Medulla oblongata (tissue), 1 donor: ENCODE data around the gene AVPI1.

Experiments used
- DNase-seq: peaks from one replicate; pipeline ENCODE4 v3.0.0-alpha.2; 2015; ENCODE audit errors: extremely low spot score

AVPI1 gene, protein sequence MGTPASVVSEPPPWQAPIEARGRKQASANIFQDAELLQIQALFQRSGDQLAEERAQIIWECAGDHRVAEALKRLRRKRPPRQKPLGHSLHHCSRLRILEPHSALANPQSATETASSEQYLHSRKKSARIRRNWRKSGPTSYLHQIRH

DNA sequence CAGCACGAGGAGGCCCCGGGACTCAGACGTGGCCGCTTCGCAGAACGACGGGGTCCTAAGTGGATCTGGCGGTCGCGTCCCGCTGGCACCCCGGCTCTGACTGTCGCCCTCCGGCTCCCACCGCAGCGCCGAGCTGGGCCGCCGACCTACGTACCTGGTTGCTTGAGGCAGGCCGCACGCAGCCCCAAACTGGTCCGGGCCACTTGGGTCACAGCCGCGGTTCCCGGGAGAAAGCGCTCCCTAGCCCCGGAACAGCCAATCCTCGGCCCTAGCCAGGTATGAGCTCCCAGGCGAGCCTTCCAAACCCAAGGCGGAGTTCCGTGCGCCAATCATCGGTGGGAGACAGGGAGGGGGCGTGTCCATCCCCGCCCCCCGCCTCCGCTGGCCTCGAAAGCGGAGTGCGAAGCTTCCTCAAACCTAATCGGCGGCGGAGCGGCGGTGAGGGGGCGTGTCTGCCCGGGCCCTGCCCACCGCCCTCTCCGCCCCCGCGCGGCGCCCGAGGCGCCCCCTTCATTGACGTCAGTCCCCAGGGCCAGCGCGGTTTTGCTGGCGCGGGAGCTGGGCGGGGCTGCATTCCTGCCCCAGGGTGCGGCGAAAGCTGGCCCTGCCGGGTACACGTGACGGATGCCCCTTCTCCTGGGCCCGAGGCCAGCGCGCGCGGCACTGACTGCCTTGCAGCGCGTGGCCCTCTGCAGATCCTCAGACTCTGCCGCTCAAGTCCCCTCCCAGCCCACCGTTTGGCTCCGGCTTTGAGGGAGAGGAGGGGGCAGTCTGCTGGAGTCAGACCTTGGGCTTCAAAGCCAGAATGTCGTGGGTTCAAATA is at the start of gene AVPI1:
AVPI1 (minus strand) TSS at position 280 of the 823 bp plus-strand sequence. CDS start 7,336 bp downstream, outside the sequence.
- peak; percentile 97 for DNase-seq

DNA sequence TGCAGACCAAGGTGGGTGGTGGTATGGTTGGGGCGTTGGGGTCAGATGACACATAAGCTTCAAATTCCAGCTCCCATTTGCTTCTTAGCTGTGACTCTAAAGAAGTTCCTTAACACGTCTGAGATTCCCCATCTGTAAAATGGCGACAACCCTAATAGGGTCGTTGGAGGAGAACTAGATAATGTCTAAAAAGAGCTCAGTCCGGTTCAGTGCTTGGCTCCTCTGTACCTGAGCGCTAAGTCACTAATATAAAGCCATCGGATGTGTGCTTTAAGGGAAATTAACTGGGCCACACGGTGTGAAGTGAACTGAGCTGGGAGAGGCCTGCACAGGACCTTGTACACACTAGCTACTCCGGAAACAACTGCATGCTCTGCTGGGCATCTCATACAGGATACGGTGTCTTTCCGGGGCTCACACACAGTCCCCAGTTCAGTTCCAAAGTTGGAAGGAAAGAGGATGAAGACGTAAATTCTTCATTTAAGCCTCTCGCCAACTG is 49.4 kb upstream of the AVPI1 start:
- no peak for DNase-seq

DNA sequence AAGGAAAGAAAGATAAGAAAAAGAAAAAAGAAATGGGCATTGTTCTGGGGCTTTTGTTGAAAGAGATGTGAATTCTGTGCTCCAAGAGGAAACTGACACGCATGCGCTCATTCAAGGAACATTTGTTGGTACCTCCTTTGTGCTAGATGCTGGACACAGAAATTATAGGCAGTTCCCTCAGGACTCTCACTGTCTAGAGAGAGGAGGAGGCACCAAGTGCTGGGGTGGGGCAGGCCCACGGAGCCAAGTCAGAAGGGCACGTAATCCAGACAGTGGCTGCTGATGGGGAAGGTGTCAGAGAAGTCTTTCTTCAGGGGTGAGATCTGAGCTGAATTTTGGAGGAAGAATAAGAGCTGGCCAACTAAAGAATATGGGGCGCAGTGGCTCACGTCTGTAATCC is 47.0 kb upstream of the AVPI1 start:
- DNase-seq, result no peak

DNA sequence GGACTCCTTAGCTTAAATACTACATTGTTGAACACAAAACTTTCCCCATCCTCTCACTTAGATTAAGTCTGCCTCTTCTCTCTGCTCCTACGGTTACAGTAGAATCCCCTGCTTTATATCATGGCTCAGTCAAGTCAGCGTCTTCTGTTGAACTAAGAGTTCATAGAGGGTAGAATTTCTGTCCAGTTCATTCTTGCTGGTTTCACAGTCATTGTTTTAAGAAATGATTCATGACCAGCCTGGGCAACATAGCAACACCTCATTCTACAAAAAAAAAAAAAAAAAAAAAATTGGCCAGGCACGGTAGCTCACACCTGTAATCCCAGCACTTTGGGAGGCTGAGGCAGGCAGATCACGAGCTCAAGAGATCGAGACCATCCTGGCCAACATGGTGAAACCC is 46.2 kb upstream of the AVPI1 start:
- no peak for DNase-seq

DNA sequence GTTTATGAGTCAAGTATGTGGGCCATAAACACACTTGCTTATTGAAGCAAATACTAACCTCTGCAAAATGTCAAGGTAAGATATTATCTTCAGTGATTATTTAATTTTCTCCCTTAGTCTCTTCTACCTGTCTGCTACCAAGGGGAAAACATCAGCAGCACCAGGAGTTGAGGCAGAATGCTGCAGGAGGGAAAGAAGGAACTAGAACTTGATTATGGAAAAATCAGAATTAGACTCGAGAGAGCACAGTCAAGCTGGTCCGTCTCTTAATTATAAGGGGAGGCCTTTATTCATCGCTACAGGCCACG is 45.0 kb upstream of the AVPI1 start:
- no peak for DNase-seq

DNA sequence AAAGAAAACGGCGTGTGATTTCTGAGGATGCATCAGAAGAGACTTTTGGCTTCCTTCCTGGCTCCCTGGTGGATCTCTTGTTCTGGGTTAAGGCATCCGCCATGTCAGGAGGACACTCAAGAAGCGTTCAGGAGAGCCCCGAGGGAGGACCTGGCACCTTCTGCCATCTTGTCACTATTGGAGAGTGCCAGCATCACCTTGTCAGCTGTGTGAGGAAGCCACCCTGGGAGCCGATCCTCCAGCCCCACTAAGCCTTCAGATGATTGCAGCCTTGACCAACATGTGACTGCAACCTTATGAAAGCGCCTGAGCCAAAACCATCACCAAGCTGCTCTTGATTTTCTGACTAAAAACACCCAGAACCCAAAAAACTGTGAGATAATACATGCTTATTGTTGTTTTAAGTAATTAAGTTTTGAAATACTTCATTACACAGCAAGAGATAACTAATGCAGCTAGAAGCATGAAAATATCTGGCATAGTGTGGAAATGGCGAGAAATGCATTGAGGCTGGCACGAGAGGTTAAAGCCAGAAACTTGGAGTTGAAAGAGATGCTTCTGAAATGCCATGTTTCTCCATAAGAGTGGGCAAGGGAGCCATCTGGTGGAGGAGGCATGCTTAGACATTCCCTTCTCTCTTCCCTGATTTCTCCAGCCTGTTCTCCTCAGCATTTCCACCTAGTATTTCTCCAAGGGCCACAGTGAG is 44.5 kb upstream of the AVPI1 start:
- DNase-seq, result peak; percentile 94

DNA sequence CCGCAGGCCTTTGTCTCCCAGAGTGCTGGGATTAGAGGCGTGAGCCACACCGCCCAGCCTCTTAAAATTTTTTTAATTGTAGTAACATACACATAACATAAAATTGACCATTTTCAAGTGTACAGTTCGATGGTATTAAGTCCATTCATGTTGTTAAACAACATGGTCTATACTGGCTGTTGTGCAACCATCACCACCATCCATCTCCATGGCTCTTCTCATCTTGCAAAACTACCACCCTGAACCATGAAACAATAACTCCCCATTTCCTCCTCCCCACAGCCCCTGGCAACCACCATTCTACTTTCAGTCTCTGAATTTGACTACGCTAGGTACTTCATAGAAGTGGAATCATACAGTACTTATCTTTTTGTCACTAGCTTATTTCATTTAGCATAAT is 42.0 kb upstream of the AVPI1 start:
- no peak for DNase-seq

DNA sequence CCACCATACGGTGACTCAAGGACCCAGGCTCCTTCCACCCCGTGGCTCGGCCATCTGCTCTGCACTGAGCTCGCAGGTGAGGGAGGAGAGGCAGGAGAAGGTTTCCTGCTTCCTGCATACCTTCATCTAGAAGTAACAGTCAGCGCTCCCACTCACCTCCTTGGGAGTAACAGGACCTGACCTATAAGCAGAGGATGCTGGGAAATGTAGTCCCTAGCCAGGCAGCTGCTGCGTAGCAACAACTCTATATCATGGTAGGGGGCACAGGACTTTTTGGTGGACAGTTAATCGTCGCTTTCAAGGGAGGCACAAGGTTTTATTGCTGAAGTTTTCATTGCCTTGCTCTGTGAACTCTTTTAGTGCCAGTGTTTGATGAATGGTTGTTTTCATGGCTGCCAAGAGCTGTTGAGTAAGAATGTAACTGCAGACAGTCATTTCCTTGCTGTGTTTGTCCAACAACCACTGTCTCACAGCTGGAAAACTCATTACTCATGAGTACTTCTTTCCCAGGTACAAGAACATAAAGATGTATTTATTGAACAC is 39.7 kb upstream of the AVPI1 start:
- peak; percentile 33 for DNase-seq

DNA sequence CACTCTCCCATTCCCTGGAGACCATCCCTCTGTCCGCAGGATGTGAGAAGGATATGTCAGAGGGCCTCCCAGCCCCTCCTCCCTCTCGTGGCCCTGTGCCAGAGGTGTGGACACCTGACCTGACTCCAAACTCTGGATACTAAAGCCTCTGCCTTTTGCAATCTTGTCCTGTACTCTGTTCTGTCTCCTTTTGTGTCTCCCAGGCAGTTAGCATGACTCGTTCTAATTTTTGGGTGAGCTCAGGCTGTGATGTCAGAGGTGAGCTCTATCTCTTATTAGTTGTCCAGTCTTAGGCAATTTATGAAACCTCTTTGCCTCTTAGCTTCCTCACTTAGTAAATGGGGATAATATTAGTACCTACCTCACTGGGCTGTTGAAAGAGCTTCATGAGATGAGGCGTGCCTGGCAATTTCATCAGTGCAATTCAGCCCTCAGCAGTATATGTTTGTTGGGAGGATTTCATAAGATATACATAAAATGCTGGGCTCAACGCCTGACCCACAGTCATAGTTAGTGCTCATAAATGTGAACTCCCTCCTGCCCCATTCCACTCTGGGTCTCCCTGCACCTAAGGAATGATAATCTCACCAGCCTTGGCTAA is 37.4 kb upstream of the AVPI1 start:
- no peak for DNase-seq

DNA sequence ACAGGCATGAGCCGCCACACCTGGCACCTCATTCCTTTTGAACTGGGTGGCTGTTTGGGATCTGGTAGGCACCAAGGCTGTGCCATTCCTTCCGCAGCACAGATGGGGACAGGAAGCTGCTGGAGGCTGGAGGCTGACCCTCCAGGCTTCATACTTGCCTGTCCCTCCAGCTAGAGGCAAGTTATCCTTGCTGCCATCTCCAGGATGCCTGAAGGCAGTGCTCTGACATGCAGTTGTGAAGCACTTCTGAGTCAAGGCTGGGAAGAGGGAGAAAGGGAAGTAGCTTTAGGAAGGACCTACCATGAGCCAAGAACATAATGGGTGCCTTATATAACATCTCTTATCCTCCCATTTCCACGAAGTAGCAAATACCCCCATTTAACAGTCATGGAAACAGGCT is 36.0 kb upstream of the AVPI1 start:
- no peak for DNase-seq

DNA sequence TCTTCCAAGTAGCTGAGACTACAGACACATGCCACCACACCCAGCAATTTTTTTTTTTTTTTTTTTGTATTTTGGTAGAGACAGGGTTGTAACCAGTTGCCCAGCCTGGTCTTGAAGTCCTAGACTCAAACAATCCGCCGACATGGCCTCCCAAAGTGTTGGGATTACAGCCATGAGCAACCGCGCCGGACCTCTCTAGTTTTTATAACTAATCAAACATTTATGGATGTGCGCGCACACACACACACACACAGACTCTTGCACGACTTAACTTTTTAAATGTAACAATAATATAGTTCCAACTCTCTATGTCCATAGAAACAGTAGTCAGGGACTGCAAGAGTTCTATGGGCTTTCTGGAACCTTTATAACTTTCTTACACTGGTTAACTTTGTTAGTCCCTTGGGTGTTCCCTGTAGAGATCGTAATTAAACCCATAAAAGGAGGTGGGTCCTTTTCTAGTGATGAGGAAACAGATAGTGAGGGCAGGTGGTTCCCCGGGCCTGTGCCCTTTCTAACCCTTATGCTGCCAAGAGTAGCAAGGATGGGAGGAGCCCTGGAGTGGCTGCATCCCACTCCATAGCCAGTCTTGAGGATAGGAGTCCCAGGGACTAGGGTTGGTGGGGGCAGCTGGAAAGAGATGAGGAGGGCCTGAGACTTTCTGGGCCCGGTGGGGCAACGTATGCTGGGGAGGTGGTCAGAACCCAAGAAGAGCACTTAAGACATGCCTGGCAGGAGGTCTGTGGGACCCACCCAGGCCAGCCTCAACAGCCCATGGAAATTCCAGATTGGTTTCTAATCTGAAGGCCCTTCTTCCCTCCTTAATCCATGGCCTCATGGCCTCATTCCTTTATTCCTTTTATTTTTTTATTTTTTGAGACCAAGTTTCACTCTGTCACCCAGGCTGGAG is 35.1 kb upstream of the AVPI1 start:
- no peak for DNase-seq

DNA sequence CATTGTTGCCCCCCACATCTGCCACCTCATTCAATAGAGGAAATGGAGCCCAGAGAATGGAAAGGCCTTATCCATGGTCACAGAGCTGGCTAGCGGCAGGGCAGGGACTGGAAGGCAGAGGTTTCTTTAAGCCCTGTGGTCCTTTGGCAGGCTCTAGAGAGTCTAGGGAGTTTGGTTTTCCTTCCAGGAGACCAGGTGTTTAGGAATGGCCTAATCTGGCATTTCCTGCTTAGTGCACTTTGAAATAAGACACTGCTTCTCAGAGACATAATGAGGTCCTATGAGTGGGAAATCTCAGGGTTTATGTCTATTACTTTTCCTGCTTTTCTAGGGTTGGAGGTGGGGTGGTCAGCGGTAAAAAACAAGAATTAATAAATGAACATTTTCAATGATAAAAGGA is 32.6 kb upstream of the AVPI1 start:
- DNase-seq, result no peak

DNA sequence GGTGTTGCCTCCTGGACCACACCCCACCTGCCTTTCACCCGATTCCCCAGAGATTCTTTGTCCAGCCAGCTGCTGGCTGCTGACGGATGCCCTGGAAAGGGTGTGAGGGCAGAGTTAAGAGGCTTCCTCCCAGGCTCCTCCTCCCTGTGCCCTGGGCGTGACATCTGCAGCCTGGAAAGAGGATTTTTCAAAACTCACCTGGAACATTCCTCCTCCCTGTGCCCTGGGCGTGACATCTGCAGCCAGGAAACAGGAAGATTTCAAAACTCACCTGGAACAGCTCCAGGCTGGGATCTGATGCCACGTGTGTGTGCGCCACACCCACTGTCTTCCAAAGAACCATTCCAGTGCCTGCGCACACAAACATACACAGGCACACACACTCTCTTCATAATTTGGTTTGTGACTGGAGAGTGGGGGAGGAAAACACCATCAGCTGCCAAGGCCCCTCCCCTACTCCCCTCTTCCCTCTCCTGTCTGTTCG is 31.7 kb upstream of the AVPI1 start:
- no peak for DNase-seq

DNA sequence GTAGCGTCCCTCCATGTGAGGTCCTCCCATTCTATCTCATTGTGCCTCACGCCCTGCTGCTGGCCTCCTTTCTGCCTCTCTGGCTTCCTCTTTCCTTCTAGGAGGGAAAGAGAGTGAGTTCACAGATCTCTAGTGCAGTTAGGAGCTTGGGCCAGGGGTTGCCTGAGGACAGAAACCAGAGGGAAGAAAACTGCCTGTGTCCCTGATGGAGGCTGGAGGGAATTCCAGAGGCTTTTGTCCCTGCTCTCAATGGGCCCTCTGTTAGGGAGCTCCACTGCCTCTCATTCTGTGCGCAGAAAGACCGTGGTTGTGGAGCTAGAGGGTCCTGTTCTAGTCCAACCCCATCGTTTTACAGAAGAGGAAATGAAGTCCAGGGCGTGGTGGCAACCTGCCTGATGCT is 31.1 kb upstream of the AVPI1 start:
- peak; percentile 95 for DNase-seq

DNA sequence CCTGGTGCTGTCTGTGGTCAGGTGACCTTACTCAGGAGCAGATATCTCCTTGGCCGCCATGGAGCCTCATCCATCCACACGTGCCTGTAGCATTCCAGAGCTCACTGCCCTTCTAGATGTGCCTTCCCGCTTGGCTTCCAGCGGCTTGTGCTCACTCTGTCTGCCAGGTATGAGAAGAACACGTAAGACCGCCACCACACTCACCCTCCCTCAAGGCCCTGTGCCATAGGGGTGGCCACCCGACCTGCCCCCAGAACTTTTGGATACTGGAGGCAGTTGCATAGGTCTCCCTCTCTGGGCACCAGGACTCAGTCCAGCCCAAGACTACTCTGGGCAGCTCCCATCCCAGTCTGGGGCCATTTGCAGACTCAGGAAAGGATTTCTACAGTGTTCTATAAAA is 30.6 kb upstream of the AVPI1 start:
- DNase-seq, result no peak

DNA sequence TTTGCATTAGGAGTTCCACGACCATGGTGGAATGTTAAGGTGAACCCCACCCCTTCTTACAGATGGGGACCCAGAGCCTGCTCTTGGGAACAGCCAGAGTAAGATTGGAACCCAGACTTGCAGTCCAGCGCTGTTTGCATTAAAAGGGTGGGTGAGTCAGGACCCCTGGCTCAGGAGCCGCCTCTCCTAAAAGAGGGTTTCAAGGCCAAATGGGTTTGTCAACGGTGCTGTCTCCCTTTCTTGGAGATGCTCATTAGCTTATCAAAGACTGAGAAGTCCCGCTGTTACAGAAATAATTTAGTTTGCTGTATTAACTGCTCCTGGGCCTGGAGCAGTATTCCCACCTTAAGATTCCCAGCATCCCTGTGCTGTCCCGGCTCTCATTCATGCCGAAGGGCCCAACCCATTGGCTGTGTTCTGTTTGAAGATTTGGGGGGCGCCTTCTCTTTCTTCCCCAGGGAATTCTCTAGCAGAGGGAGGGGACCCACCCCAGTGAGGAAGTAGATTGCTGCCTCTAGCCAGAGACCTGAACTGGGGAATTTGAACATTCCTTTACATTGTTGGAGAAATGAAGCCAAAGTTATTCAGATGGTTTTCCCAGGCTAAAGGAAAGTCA is 28.3 kb upstream of the AVPI1 start:
- DNase-seq, result no peak

DNA sequence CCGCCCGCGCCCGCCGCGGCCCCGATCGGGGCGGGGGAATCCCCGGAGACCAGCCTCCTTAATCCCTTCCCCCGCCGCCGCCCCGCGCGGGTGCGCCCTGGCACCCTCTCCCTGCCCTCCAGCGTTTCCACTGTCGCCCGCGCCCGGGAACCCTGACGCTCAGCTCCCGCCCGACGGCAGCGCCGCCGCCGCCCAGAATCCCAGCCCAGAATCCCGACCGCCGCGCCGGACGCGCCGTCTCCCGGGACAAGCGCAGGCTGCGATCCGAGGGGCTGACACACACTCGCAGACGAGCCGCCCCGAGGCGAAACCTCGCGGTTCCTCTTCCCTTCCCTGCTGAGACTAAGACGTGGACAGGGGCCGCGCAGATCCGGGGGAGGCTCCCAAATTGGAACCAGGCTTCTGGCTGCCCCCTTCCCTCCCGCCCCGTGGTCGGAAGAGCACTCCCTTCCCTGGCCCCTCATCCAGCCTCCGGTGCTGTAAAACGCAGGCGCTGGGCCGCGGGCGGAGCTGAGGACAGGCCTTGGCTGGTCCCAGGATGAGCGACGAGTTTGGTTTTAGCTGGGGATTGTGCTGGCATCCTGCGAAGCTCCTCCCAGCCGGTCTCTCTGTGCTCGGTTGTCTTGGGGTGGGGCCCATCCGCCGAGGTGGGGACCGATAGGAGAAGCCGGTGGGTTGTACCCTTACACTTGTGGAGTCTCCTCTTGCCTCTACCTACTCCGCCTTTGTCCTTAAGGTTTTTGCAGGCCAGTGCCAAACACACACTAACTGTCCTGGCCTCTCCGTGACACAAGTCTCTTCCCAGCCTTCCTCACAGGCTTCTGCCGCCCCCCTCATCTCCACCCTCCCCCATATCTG is 27.6 kb upstream of the AVPI1 start:
- DNase-seq, result no peak

DNA sequence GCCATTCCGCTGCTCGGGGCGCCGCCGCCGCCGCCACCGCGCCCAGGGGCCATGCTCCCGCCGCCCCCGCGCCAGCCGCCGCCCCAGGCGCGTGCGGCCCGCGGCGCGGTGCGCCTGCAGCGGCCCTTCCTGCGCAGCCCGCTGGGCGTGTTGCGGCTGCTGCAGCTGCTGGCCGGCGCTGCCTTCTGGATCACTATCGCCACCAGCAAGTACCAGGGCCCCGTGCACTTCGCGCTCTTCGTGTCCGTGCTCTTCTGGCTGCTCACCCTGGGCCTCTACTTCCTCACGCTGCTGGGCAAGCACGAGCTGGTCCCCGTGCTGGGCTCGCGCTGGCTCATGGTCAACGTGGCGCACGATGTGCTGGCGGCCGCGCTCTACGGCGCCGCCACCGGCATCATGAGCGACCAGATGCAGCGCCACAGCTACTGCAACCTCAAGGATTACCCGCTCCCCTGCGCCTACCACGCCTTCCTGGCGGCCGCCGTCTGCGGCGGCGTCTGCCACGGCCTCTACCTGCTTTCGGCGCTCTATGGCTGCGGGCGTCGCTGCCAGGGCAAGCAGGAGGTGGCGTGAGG is 26.9 kb upstream of the AVPI1 start:
- peak; percentile 81 for DNase-seq

DNA sequence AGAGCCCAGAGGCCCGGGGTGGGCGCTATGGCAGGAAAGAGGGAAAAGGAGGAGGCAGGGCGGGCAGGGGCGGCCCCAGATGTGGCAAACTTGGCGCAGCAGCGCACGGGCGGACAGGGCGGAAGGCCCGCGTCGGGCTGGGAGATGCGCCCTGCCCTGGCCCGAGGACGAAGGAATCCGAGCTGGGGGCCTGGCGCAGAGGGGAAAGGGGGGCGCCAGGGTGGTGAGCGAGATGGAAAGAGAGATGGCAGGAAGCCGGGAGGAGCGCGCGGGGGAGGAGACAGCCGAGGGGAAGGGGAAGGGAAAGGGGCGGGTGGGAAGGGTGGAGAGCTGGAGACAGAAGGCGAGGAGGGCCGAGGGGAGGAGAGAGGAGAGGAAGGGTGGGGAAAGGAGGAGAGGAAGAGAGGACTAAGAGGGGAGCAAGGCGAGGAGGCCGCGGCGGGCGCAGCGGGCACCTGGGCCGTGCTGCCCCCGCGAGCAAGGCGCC is 26.3 kb upstream of the AVPI1 start, which contains the start of gene MARVELD1:
MARVELD1 (plus strand) TSS at position 392 of the 487 bp plus-strand sequence. CDS start 147 bp downstream, outside the sequence.
- no peak for DNase-seq
